Liver (tissue), 9 donors: ENCODE results near the gene PCNX4. TPM values are rescaled to one million over a fixed set of nuclear protein-coding genes. Genes with fewer than 3 reads are reported as not detected.

Source experiments
- DNase-seq: peaks from one replicate; pipeline ENCODE4 v3.0.0-alpha.2; 2017; ENCODE audit warnings: low spot score
- H3K27ac ChIP-seq, 2 donors: one replicate each; pipeline ENCODE4 v1.7.0; 2013; ENCODE audit warnings: inconsistent platforms in 2 of 2, low read length in 2 of 2, control low read depth in 1 of 2, low read depth in 1 of 2, mild to moderate bottlenecking in 1 of 2
- H3K27me3 ChIP-seq, 4 donors: one replicate each; pipeline versions ENCODE4 v1.6.1 to v1.7.0; 2013; ENCODE audit warnings: low read length in 3 of 4, inconsistent platforms in 1 of 4, mild to moderate bottlenecking in 1 of 4, moderate library complexity in 1 of 4; ENCODE audit not compliant: control insufficient read depth in 4 of 4, insufficient read depth in 4 of 4
- H3K36me3 ChIP-seq, 4 donors: one replicate each; pipeline versions ENCODE4 v1.6.1 to v1.7.0; 2013; ENCODE audit warnings: low read length in 3 of 4, mild to moderate bottlenecking in 3 of 4, low read depth in 1 of 4, moderate library complexity in 1 of 4; ENCODE audit not compliant: control insufficient read depth in 4 of 4, insufficient read depth in 3 of 4
- H3K4me1 ChIP-seq, 4 donors: one replicate each; pipeline versions ENCODE4 v1.6.1 to v1.7.0; 2013; ENCODE audit warnings: low read length in 3 of 4, mild to moderate bottlenecking in 3 of 4, moderate library complexity in 1 of 4; ENCODE audit not compliant: control insufficient read depth in 4 of 4, insufficient read depth in 4 of 4
- H3K4me3 ChIP-seq, 3 donors: one replicate each; pipeline versions ENCODE4 v1.6.1 to v1.7.0; 2013; ENCODE audit warnings: low read length in 3 of 3, control low read depth in 1 of 3, low read depth in 1 of 3, mild to moderate bottlenecking in 1 of 3
- H3K9ac ChIP-seq, 2 donors: one replicate each; pipeline ENCODE4 v1.7.0; 2013; ENCODE audit warnings: low read length in 2 of 2, mild to moderate bottlenecking in 2 of 2, moderate library complexity in 2 of 2, control low read depth in 1 of 2, low read depth in 1 of 2
- H3K9me3 ChIP-seq, 4 donors: one replicate each; pipeline versions ENCODE4 v1.6.1 to v1.7.0; 2013; ENCODE audit warnings: low read length in 3 of 4; ENCODE audit not compliant: control insufficient read depth in 4 of 4
- ATF3 ChIP-seq: IDR thresholded peaks from 2 replicates; pipeline ENCODE4 v1.6.1; 2016; ENCODE audit warnings: antibody characterized with exemption
- EGR1 ChIP-seq, 2 donors: IDR thresholded peaks; 2 replicates each; pipeline ENCODE4 v1.6.1; 2016 to 2018; ENCODE audit warnings: antibody characterized with exemption in 2 of 2, low read depth in 2 of 2
- FOXA1 ChIP-seq: IDR thresholded peaks from 2 replicates; pipeline ENCODE4 v1.6.1; 2016; ENCODE audit warnings: antibody characterized with exemption
- FOXA2 ChIP-seq: IDR thresholded peaks from 2 replicates; pipeline ENCODE4 v1.6.1; 2016; ENCODE audit warnings: antibody characterized with exemption
- GABPA ChIP-seq, 2 donors: IDR thresholded peaks in 1 of 2; conservative IDR thresholded peaks in 1 of 2; 2 replicates each; pipeline ENCODE4 v1.6.1; 2016; ENCODE audit warnings: antibody characterized with exemption in 2 of 2, mild to moderate bottlenecking in 1 of 2, moderate library complexity in 1 of 2
- HNF4A ChIP-seq, 2 donors: conservative IDR thresholded peaks; 2 replicates each; pipeline ENCODE4 v1.6.1; 2016; ENCODE audit warnings: antibody characterized with exemption in 2 of 2, mild to moderate bottlenecking in 2 of 2
- HNF4G ChIP-seq: IDR thresholded peaks from 2 replicates; pipeline ENCODE4 v1.6.1; 2016; ENCODE audit warnings: antibody characterized with exemption
- JUND ChIP-seq, 2 donors: IDR thresholded peaks; 2 replicates each; pipeline ENCODE4 v1.6.1; 2016; ENCODE audit warnings: antibody characterized with exemption in 2 of 2
- MAX ChIP-seq: IDR thresholded peaks from 2 replicates; pipeline ENCODE4 v1.6.1; 2016; ENCODE audit warnings: antibody characterized with exemption
- NR2F2 ChIP-seq: IDR thresholded peaks from 2 replicates; pipeline ENCODE4 v1.6.1; 2016; ENCODE audit warnings: antibody characterized with exemption
- RAD21 ChIP-seq, 2 donors: IDR thresholded peaks; 2 replicates each; pipeline ENCODE4 v1.6.1; 2016; ENCODE audit warnings: antibody characterized with exemption in 2 of 2, mild to moderate bottlenecking in 2 of 2
- REST ChIP-seq: IDR thresholded peaks from 2 replicates; pipeline ENCODE4 v1.6.1; 2016; ENCODE audit warnings: antibody characterized with exemption, mild to moderate bottlenecking
- RXRA ChIP-seq, 2 donors: IDR thresholded peaks; 2 replicates each; pipeline ENCODE4 v1.6.1; 2017 to 2018; ENCODE audit warnings: antibody characterized with exemption in 2 of 2, mild to moderate bottlenecking in 1 of 2
- SP1 ChIP-seq: IDR thresholded peaks from 2 replicates; pipeline ENCODE4 v1.6.1; 2018; ENCODE audit warnings: antibody characterized with exemption, mild to moderate bottlenecking
- TAF1 ChIP-seq: conservative IDR thresholded peaks from 2 replicates; pipeline ENCODE4 v1.6.1; 2016; ENCODE audit warnings: antibody characterized with exemption, mild to moderate bottlenecking
- YY1 ChIP-seq: IDR thresholded peaks from 2 replicates; pipeline ENCODE4 v1.6.1; 2016; ENCODE audit warnings: antibody characterized with exemption, mild to moderate bottlenecking
- ZBTB33 ChIP-seq: IDR thresholded peaks from 2 replicates; pipeline ENCODE4 v1.6.1; 2016; ENCODE audit warnings: antibody characterized with exemption
- WGBS: extraction: QIAGEN DNeasy Blood & Tissue Kit; methylation state at CpG from one replicate; pipeline ENCODE4 v1.1.7; 2013; 5-methylcytosine and 5-hydroxymethylcytosine counted together
- polyA plus RNA-seq, 2 donors: library from polyadenylated mRNA; stranded (reverse) in 1 of 2; unstranded in 1 of 2; fragments of 200-250 nt in 1 of 2; fragments of >200 nt in 1 of 2; fragmentation: Nextera tagmentation in 1 of 2; extraction: Ambion mirVana in 1 of 2; gene quantifications; one replicate each; pipeline versions ENCODE4 v1.2.1 to v1.2.3, GENCODE V29; 2013 to 2015
- total RNA-seq, 2 donors: library from RNA; depleted of rRNA; stranded (reverse); fragments of >200 nt; gene quantifications; one replicate each; pipeline ENCODE4 v1.2.3, GENCODE V29; 2014
- donor health status: healthy.
- donor health status: healthy.
- donor health status: healthy.
- donor health status: healthy.
- donor health status: healthy.

Gene PCNX4
- total and polyA plus RNA-seq, 4 donors: 5.4 to 30.6 (median 14.1) TPM

- H3K36me3 ChIP-seq: no peaks in the 10 kb centered on the region
- DNase-seq: no peak
- H3K9ac ChIP-seq: no peak overlapping the region
- no peaks in the 10 kb centered on the region for H3K27me3 ChIP-seq
- TF ChIP-seq HNF4A (conservative IDR thresholded peaks at IDR 0.05): no peak
- no peak for TF ChIP-seq HNF4G
- no peak for TF ChIP-seq EGR1 (IDR thresholded peaks at IDR 0.05; ENCODE audit: low read depth in 2 of 2)
- TF ChIP-seq GABPA (IDR thresholded peaks at IDR 0.05 in 1 of 2, conservative IDR thresholded peaks at IDR 0.05 in 1 of 2): no peak
- TF ChIP-seq REST: no peak
- no peak for TF ChIP-seq SP1
- no peak for TF ChIP-seq ZBTB33
- no peak for TF ChIP-seq RXRA (IDR thresholded peaks at IDR 0.05)
- TF ChIP-seq RAD21 (IDR thresholded peaks at IDR 0.05): no peak
- TF ChIP-seq TAF1: no peak
- no peak overlapping the region for H3K27ac ChIP-seq
- H3K9me3 ChIP-seq: no peaks in the 10 kb centered on the region
- H3K4me3 ChIP-seq: no peak overlapping the region
- 87% methylated on average over 11 of the region's 11 CpGs for WGBS
- H3K4me1 ChIP-seq: no peaks in the 10 kb centered on the region
Measured at GRCh38 chr14:60174352-60175254, 82.9 kb downstream of the PCNX4 start.

GRCh38 chr14:60175255-60175902 is 83.7 kb downstream of the PCNX4 start:
- Histone ChIP-seq H3K4me1 (no peaks in the 10 kb centered on the region), H3K27me3 (no peaks in the 10 kb centered on the region), H3K9me3 (no peaks in the 10 kb centered on the region), H3K4me3 (no peak overlapping the region), H3K27ac (no peak overlapping the region), H3K9ac (no peak overlapping the region), H3K36me3 (no peaks in the 10 kb centered on the region)
- no peak for DNase-seq
- WGBS: 76% methylated on average over 2 of the region's 2 CpGs
- no peak for TF ChIP-seq NR2F2
- TF ChIP-seq HNF4A (conservative IDR thresholded peaks at IDR 0.05): no peak
- no peak for TF ChIP-seq RXRA (IDR thresholded peaks at IDR 0.05)
- no peak for TF ChIP-seq RAD21 (IDR thresholded peaks at IDR 0.05)
- no peak for TF ChIP-seq FOXA1
- TF ChIP-seq EGR1 (IDR thresholded peaks at IDR 0.05; ENCODE audit: low read depth in 2 of 2): no peak
- no peak for TF ChIP-seq HNF4G
- TF ChIP-seq ZBTB33: no peak
- no peak for TF ChIP-seq YY1
- TF ChIP-seq GABPA (IDR thresholded peaks at IDR 0.05 in 1 of 2, conservative IDR thresholded peaks at IDR 0.05 in 1 of 2): no peak
- TF ChIP-seq MAX: no peak
- TF ChIP-seq ATF3: no peak
- no peak for TF ChIP-seq SP1
- TF ChIP-seq JUND (IDR thresholded peaks at IDR 0.05): no peak
- TF ChIP-seq FOXA2: no peak
- no peak for TF ChIP-seq REST
- no peak for TF ChIP-seq TAF1
